22Rv1 (cell line): Measurements from ENCODE around the gene PEDS1.

Source experiments
- ZFX ChIP-seq: fragments of 450-650 bp; IDR thresholded peaks from 2 replicates; pipeline ENCODE4 v1.6.1; 2017; ENCODE audit warnings: antibody characterized with exemption, borderline replicate concordance
- TF ChIP-seq, protein P1 (sequence below): fragments of 450-650 bp; IDR thresholded peaks from 2 replicates; pipeline ENCODE4 v1.5.1; 2017; ENCODE audit warnings: mild to moderate bottlenecking

DNA sequence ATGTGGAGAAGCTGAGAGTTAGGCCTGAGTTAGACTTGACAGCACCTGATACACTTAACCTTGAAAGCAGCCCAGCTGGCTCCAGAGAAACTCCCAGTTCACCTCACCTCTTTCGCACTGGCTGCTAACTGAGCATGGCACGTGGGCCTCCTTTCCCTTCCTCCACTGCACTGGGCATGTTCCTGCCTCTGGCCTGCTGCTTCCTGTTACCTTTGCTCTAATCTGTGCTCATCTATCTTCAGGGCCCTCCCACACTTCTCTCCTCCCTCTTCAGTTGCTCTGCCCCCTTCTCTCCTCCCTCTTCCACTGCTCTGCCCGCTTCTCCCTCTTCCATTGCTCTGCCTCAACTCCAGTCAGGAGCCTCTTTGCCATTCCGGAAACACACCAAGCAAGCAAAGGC, 26.9 kb downstream of the PEDS1 start:
- TF ChIP-seq, protein P1, sequence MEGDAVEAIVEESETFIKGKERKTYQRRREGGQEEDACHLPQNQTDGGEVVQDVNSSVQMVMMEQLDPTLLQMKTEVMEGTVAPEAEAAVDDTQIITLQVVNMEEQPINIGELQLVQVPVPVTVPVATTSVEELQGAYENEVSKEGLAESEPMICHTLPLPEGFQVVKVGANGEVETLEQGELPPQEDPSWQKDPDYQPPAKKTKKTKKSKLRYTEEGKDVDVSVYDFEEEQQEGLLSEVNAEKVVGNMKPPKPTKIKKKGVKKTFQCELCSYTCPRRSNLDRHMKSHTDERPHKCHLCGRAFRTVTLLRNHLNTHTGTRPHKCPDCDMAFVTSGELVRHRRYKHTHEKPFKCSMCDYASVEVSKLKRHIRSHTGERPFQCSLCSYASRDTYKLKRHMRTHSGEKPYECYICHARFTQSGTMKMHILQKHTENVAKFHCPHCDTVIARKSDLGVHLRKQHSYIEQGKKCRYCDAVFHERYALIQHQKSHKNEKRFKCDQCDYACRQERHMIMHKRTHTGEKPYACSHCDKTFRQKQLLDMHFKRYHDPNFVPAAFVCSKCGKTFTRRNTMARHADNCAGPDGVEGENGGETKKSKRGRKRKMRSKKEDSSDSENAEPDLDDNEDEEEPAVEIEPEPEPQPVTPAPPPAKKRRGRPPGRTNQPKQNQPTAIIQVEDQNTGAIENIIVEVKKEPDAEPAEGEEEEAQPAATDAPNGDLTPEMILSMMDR: no peak
- TF ChIP-seq ZFX: no peak
